ENCODE measurements around the gene ZNF580.

ZNF580 gene

DNA sequence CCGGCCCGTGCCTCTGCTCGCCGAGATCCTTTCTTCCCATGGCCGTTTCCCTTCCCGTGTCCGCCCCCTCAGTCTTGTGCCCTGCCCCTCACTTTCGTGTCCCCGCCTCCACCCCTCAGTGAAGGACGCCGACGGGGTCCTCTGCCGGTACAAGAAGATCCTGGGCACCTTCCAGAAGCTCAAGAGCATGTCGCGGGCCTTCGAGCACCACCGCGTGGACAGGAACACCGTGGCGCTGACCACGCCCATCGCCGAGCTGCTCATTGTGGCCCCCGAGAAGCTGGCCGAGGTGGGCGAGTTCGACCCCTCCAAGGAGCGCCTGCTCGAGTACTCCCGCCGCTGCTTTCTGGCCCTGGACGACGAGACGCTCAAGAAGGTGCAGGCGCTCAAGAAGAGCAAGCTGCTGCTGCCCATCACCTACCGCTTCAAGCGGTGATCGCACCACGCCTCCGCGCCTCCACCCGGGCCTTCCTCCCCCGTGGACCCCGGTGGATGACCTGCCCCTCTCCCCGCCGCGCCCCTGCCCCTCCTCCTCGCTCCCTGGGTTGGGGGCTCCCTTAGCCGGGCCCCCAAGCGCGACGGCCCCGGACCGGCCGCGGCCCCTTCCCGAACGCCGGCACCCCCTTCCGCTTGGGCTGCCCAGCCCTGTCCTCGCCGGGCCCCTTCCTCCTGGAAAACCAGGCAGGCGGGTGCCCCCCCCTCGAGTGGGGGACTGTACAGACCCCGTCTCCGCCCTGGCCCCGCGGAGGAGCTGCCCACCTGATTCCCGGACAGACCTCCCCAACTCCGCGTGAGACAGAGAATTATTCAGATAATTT lies 11.7 kb downstream of the ZNF580 start:
- Histone ChIP-seq H3K27ac (replicated peaks; ENCODE audit: low read length) (no peak overlapping the region), H3K36me3 (replicated peaks in 1 of 2; ENCODE audit: control insufficient read depth in 2 of 2, insufficient read depth in 2 of 2, low read length in 2 of 2) (peaks cover 13 to 43% of the 10 kb centered on the region in 2 donors), H3K4ac (ENCODE audit: low read length) (no peak overlapping the region), H2BK15ac (ENCODE audit: low read length) (no peak overlapping the region), H3K9ac (ENCODE audit: low read depth, low read length, poor library complexity) (no peak overlapping the region), H3K4me2 (ENCODE audit: insufficient read depth, low read length, poor library complexity, severe bottlenecking) (no peak overlapping the region), H4K91ac (ENCODE audit: low read depth, low read length, poor library complexity) (no peak overlapping the region), H3K18ac (ENCODE audit: low read length) (no peak overlapping the region), H3K23ac (ENCODE audit: low read depth, low read length, poor library complexity) (peak overlapping the region; percentile 25), H2BK5ac (ENCODE audit: low read length) (no peak overlapping the region), H2AK5ac (ENCODE audit: low read depth, low read length) (peak overlapping the region; percentile 70), H3K79me1 (ENCODE audit: low read depth, low read length) (peaks cover 17% of the 10 kb centered on the region), H3K4me1 (ENCODE audit: control insufficient read depth in 2 of 2, insufficient read depth in 1 of 2, low read depth in 1 of 2, low read length in 2 of 2) (peaks cover 15 to 19% of the 10 kb centered on the region in 2 donors), H2BK120ac (ENCODE audit: low read depth, low read length) (no peak overlapping the region), H4K8ac (ENCODE audit: low read depth, low read length) (no peak overlapping the region), H3K9me3 (replicated peaks in 1 of 2; ENCODE audit: control insufficient read depth in 2 of 2, insufficient read depth in 1 of 2, low read depth in 1 of 2, low read length in 2 of 2) (no peaks in the 10 kb centered on the region), H3K14ac (ENCODE audit: low read length) (no peak overlapping the region), H2AFZ (ENCODE audit: low read length) (no peak overlapping the region), H3K4me3 (ENCODE audit: low read length in 2 of 2) (no peak overlapping the region), H2BK12ac (ENCODE audit: low read length) (no peak overlapping the region), H3K27me3 (ENCODE audit: control insufficient read depth in 3 of 3, insufficient read depth in 3 of 3, low read depth in 1 of 3, low read length in 3 of 3) (no peaks in the 10 kb centered on the region)
- WGBS, 2 donors (ENCODE audit: extremely low coverage in 2 of 2, insufficient read length in 2 of 2, insufficient replicate concordance in 1 of 2) = no CpG with 5 or more reads among the region's 71 CpGs
- no peak for DNase-seq (ENCODE audit: low spot score)

- peak overlapping the region; percentile 98 for H3K18ac ChIP-seq (ENCODE audit: low read length)
- no peaks in the 10 kb centered on the region for H3K27me3 ChIP-seq (ENCODE audit: control insufficient read depth in 3 of 3, insufficient read depth in 3 of 3, low read depth in 1 of 3, low read length in 3 of 3)
- H3K23ac ChIP-seq (ENCODE audit: low read depth, low read length, poor library complexity) = peak overlapping the region; percentile 90
- peak overlapping the region; percentile 86 for H2AK5ac ChIP-seq (ENCODE audit: low read depth, low read length)
- DNase-seq (ENCODE audit: low spot score) = peak; percentile 98
- peaks cover 13% of the 10 kb centered on the region for H3K79me1 ChIP-seq (ENCODE audit: low read depth, low read length)
- peak overlapping the region; percentile 79 for H3K14ac ChIP-seq (ENCODE audit: low read length)
- H3K4me2 ChIP-seq (ENCODE audit: insufficient read depth, low read length, poor library complexity, severe bottlenecking) = peak overlapping the region; percentile 61
- no peak overlapping the region for H4K91ac ChIP-seq (ENCODE audit: low read depth, low read length, poor library complexity)
- peak overlapping the region; percentile 80 for H2AFZ ChIP-seq (ENCODE audit: low read length)
- peak overlapping the region; percentile 71 for H3K4ac ChIP-seq (ENCODE audit: low read length)
- WGBS, 2 donors (ENCODE audit: extremely low coverage in 2 of 2, insufficient read length in 2 of 2, insufficient replicate concordance in 1 of 2) = no CpG with 5 or more reads among the region's 57 CpGs
- peak overlapping the region; percentile 99 for H3K27ac ChIP-seq (replicated peaks; ENCODE audit: low read length)
- H4K8ac ChIP-seq (ENCODE audit: low read depth, low read length) = no peak overlapping the region
- peaks cover 15 to 54% of the 10 kb centered on the region in 2 donors for H3K36me3 ChIP-seq (replicated peaks in 1 of 2; ENCODE audit: control insufficient read depth in 2 of 2, insufficient read depth in 2 of 2, low read length in 2 of 2)
- H2BK12ac ChIP-seq (ENCODE audit: low read length) = no peak overlapping the region
- peak overlapping the region; percentile 62 for H2BK5ac ChIP-seq (ENCODE audit: low read length)
- H3K4me1 ChIP-seq (ENCODE audit: control insufficient read depth in 2 of 2, insufficient read depth in 1 of 2, low read depth in 1 of 2, low read length in 2 of 2) = peaks cover 13% of the 10 kb centered on the region in 2 donors
- H2BK15ac ChIP-seq (ENCODE audit: low read length) = peak overlapping the region; percentile 88
- H3K4me3 ChIP-seq (ENCODE audit: low read length in 2 of 2) = peak overlapping the region; percentile 55 to 88
- H2BK120ac ChIP-seq (ENCODE audit: low read depth, low read length) = peak overlapping the region; percentile 67
- no peaks in the 10 kb centered on the region for H3K9me3 ChIP-seq (replicated peaks in 1 of 2; ENCODE audit: control insufficient read depth in 2 of 2, insufficient read depth in 1 of 2, low read depth in 1 of 2, low read length in 2 of 2)
- H3K9ac ChIP-seq (ENCODE audit: low read depth, low read length, poor library complexity) = peak overlapping the region; percentile 86
Measured at GRCh38 chr19:55653651-55654322, 13.0 kb downstream of the ZNF580 start.

DNA sequence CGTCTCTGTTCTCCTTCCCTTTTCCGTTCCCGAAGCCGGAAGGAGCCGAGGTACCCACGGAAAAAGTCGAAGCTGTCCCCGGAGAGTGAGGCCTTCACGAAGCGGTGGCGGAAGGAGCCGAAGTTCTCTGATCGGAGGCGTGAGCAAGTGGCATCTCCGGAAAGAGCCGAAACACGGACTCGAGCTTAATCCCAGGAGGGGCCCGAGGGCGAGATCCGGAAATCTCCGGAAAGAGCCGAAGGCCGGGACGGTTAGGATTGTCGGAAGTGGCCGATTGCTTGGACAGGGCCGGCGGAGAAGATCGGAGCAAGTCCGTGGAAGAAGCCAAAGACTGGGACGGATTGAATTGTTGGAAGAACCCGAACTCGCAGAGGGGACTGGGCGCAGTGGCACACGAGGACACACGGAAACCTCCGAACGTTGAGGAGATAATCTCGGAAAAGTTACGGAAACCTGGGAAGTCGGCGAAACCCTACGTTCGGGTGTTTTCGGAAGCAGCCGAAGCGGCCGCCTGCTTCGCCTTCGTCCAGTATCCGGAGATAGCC lies 13.6 kb downstream of the ZNF580 start:
- H3K9me3 ChIP-seq (replicated peaks in 1 of 2; ENCODE audit: control insufficient read depth in 2 of 2, insufficient read depth in 1 of 2, low read depth in 1 of 2, low read length in 2 of 2) = no peaks in the 10 kb centered on the region
- H3K23ac ChIP-seq (ENCODE audit: low read depth, low read length, poor library complexity) = peak overlapping the region; percentile 90
- peak overlapping the region; percentile 92 for H3K9ac ChIP-seq (ENCODE audit: low read depth, low read length, poor library complexity)
- H3K4me2 ChIP-seq (ENCODE audit: insufficient read depth, low read length, poor library complexity, severe bottlenecking) = peak overlapping the region; percentile 61
- no peaks in the 10 kb centered on the region for H3K27me3 ChIP-seq (ENCODE audit: control insufficient read depth in 3 of 3, insufficient read depth in 3 of 3, low read depth in 1 of 3, low read length in 3 of 3)
- peak overlapping the region; percentile 88 for H2BK15ac ChIP-seq (ENCODE audit: low read length)
- no peak overlapping the region for H4K8ac ChIP-seq (ENCODE audit: low read depth, low read length)
- H2BK5ac ChIP-seq (ENCODE audit: low read length) = peak overlapping the region; percentile 62
- H3K4me1 ChIP-seq (ENCODE audit: control insufficient read depth in 2 of 2, insufficient read depth in 1 of 2, low read depth in 1 of 2, low read length in 2 of 2) = peaks cover 11 to 12% of the 10 kb centered on the region in 2 donors
- peaks cover 9% of the 10 kb centered on the region for H3K79me1 ChIP-seq (ENCODE audit: low read depth, low read length)
- H3K4ac ChIP-seq (ENCODE audit: low read length) = no peak overlapping the region
- peak overlapping the region; percentile 55 to 88 for H3K4me3 ChIP-seq (ENCODE audit: low read length in 2 of 2)
- H2BK120ac ChIP-seq (ENCODE audit: low read depth, low read length) = peak overlapping the region; percentile 67
- H3K18ac ChIP-seq (ENCODE audit: low read length) = peak overlapping the region; percentile 98
- H3K36me3 ChIP-seq (replicated peaks in 1 of 2; ENCODE audit: control insufficient read depth in 2 of 2, insufficient read depth in 2 of 2, low read length in 2 of 2) = peaks cover 14 to 60% of the 10 kb centered on the region in 2 donors
- H2BK12ac ChIP-seq (ENCODE audit: low read length) = no peak overlapping the region
- no CpG with 5 or more reads among the region's 52 CpGs for WGBS, 2 donors (ENCODE audit: extremely low coverage in 2 of 2, insufficient read length in 2 of 2, insufficient replicate concordance in 1 of 2)
- peak overlapping the region; percentile 86 for H2AK5ac ChIP-seq (ENCODE audit: low read depth, low read length)
- DNase-seq (ENCODE audit: low spot score) = peak; percentile 100
- no peak overlapping the region for H3K14ac ChIP-seq (ENCODE audit: low read length)
- no peak overlapping the region for H4K91ac ChIP-seq (ENCODE audit: low read depth, low read length, poor library complexity)
- H3K27ac ChIP-seq (replicated peaks; ENCODE audit: low read length) = peak overlapping the region; percentile 99
- H2AFZ ChIP-seq (ENCODE audit: low read length) = peak overlapping the region; percentile 80
